WTC11 (cell line): ENCODE results near the gene RP2. TPM values are rescaled to one million over a fixed set of nuclear protein-coding genes. Genes with fewer than 3 reads are reported as not detected.

Experiments
- ATAC-seq: fragments of 200-7000 bp; cut with Tn5 transposase; 2 replicates; pipeline ENCODE4 v1.10.0; 2021; ENCODE audit warnings: mild to moderate bottlenecking, moderate library complexity
- CTCF ChIA-PET: fragments of 300-600 bp; sonication (Branson Sonifier 250); formaldehyde crosslinking; loops from one replicate; lab custom pipeline; 2021; ENCODE audit warnings: antibody characterized with exemption; lab: Charles Lee
- POLR2A ChIA-PET: fragments of 350-600 bp; sonication (Branson Sonifier 250); formaldehyde crosslinking; loops from one replicate; lab custom pipeline; 2021; ENCODE audit warnings: antibody characterized with exemption; lab: Charles Lee
- DNase-seq: peaks from one replicate; pipeline ENCODE4 v3.0.0; 2021; ENCODE audit warnings: low spot score
- H3K27ac Mint-ChIP-seq: 2 replicates; pipeline ENCODE4 v1.8.0; 2021; ENCODE audit warnings: mixed read lengths
- H3K27me3 Mint-ChIP-seq: 2 replicates; pipeline ENCODE4 v1.8.0; 2021; ENCODE audit warnings: low read depth, mild to moderate bottlenecking, moderate library complexity, mixed read lengths
- H3K36me3 Mint-ChIP-seq: 2 replicates; pipeline ENCODE4 v1.8.0; 2021; ENCODE audit warnings: mixed read lengths
- H3K4me1 Mint-ChIP-seq: 2 replicates; pipeline ENCODE4 v1.8.0; 2022; ENCODE audit warnings: mixed read lengths
- H3K4me3 Mint-ChIP-seq: 2 replicates; pipeline ENCODE4 v1.8.0; 2021; ENCODE audit warnings: mild to moderate bottlenecking, moderate library complexity, mixed read lengths
- H3K9me3 Mint-ChIP-seq: 2 replicates; pipeline ENCODE4 v1.8.0; 2021; ENCODE audit warnings: mixed read lengths
- AR ChIP-seq: fragments of 250-450 bp; sonication (Bioruptor Pico); IDR thresholded peaks from 2 replicates; pipeline ENCODE4 v1.9.0; 2021; ENCODE audit warnings: mild to moderate bottlenecking
- ATF1 ChIP-seq: sonication (generic); formaldehyde crosslinking; IDR thresholded peaks from 2 replicates; pipeline ENCODE4 v1.8.1; 2023; ENCODE audit warnings: mild to moderate bottlenecking, moderate library complexity, missing genetic modification reagents
- ERG ChIP-seq: fragments of 250-450 bp; sonication (Bioruptor Pico); IDR thresholded peaks from 2 replicates; pipeline ENCODE4 v1.8.0; 2021; ENCODE audit warnings: mild to moderate bottlenecking
- FOXJ3 ChIP-seq: sonication (generic); formaldehyde crosslinking; IDR thresholded peaks from 2 replicates; pipeline ENCODE4 v1.9.0; 2021; ENCODE audit warnings: missing genetic modification reagents, mild to moderate bottlenecking, borderline replicate concordance
- JAZF1 ChIP-seq: fragments of 250-450 bp; sonication (Bioruptor Pico); IDR thresholded peaks from 2 replicates; pipeline ENCODE4 v1.9.0; 2021; ENCODE audit warnings: moderate library complexity, mild to moderate bottlenecking, inconsistent platforms
- KAT7 ChIP-seq: sonication (generic); formaldehyde crosslinking; IDR thresholded peaks from 2 replicates; pipeline ENCODE4 v1.8.1; 2023; ENCODE audit warnings: missing genetic modification reagents, mild to moderate bottlenecking, borderline replicate concordance
- NFATC4 ChIP-seq: fragments of 250-450 bp; sonication (Bioruptor Pico); IDR thresholded peaks from 2 replicates; pipeline ENCODE4 v1.9.0; 2021; ENCODE audit warnings: mild to moderate bottlenecking
- NFE2L1 ChIP-seq: sonication (generic); formaldehyde crosslinking; IDR thresholded peaks from 2 replicates; pipeline ENCODE4 v1.8.1; 2023; ENCODE audit warnings: missing genetic modification reagents
- NFYB ChIP-seq: sonication (generic); formaldehyde crosslinking; conservative IDR thresholded peaks from 2 replicates; pipeline ENCODE4 v1.8.0; 2022; ENCODE audit warnings: low read depth, missing genetic modification reagents
- NR2C2 ChIP-seq: sonication (generic); formaldehyde crosslinking; IDR thresholded peaks from 2 replicates; pipeline ENCODE4 v1.8.0; 2022; ENCODE audit warnings: mild to moderate bottlenecking, missing genetic modification reagents
- NR3C1 ChIP-seq: sonication (generic); formaldehyde crosslinking; conservative IDR thresholded peaks from 2 replicates; pipeline ENCODE4 v1.8.1; 2023; ENCODE audit warnings: low read depth, mild to moderate bottlenecking, missing genetic modification reagents
- SOX15 ChIP-seq: fragments of 250-450 bp; sonication (Bioruptor Pico); IDR thresholded peaks from 2 replicates; pipeline ENCODE4 v1.9.0; 2021; ENCODE audit warnings: mild to moderate bottlenecking
- TCF7 ChIP-seq: sonication (generic); formaldehyde crosslinking; IDR thresholded peaks from 2 replicates; pipeline ENCODE4 v1.8.0; 2022; ENCODE audit warnings: mild to moderate bottlenecking, low read depth, missing genetic modification reagents, moderate library complexity
- TEAD4 ChIP-seq: sonication (generic); formaldehyde crosslinking; IDR thresholded peaks from 2 replicates; pipeline ENCODE4 v1.8.0; 2022; ENCODE audit warnings: mild to moderate bottlenecking, missing genetic modification reagents
- TP53 ChIP-seq: sonication (generic); formaldehyde crosslinking; IDR thresholded peaks from 2 replicates; pipeline ENCODE4 v1.8.1; 2023; ENCODE audit warnings: mild to moderate bottlenecking, missing genetic modification reagents
- USF1 ChIP-seq: sonication (generic); formaldehyde crosslinking; IDR thresholded peaks from 2 replicates; pipeline ENCODE4 v1.8.0; 2022; ENCODE audit warnings: mild to moderate bottlenecking, missing genetic modification reagents
- ZNF232 ChIP-seq: sonication (generic); formaldehyde crosslinking; IDR thresholded peaks from 2 replicates; pipeline ENCODE4 v1.8.0; 2022; ENCODE audit warnings: mild to moderate bottlenecking, missing genetic modification reagents
- ZNF263 ChIP-seq: sonication (generic); formaldehyde crosslinking; IDR thresholded peaks from 2 replicates; pipeline ENCODE4 v1.8.1; 2022; ENCODE audit warnings: low read depth, mild to moderate bottlenecking, moderate library complexity, missing genetic modification reagents
- total RNA-seq: library from RNA; stranded (reverse); gene quantifications from 3 replicates; pipeline ENCODE4 v1.2.3, GENCODE V29; 2021
- TF ChIP-seq, protein P1 (sequence below): sonication (generic); formaldehyde crosslinking; IDR thresholded peaks from 2 replicates; pipeline ENCODE4 v1.8.0; 2023; ENCODE audit warnings: mild to moderate bottlenecking, missing genetic modification reagents
- TF ChIP-seq, protein P2 (sequence below): sonication (generic); formaldehyde crosslinking; IDR thresholded peaks from 2 replicates; pipeline ENCODE4 v1.8.1; 2023; ENCODE audit warnings: mild to moderate bottlenecking, missing genetic modification reagents, moderate library complexity
- TF ChIP-seq, protein P3 (sequence below): sonication (generic); formaldehyde crosslinking; IDR thresholded peaks from 2 replicates; pipeline ENCODE4 v1.8.1; 2023; ENCODE audit warnings: mild to moderate bottlenecking, moderate library complexity, missing genetic modification reagents

RP2 gene
- total RNA-seq, 1 experiment from 2014 or later = 6.9 TPM

- TF ChIP-seq, protein P1, sequence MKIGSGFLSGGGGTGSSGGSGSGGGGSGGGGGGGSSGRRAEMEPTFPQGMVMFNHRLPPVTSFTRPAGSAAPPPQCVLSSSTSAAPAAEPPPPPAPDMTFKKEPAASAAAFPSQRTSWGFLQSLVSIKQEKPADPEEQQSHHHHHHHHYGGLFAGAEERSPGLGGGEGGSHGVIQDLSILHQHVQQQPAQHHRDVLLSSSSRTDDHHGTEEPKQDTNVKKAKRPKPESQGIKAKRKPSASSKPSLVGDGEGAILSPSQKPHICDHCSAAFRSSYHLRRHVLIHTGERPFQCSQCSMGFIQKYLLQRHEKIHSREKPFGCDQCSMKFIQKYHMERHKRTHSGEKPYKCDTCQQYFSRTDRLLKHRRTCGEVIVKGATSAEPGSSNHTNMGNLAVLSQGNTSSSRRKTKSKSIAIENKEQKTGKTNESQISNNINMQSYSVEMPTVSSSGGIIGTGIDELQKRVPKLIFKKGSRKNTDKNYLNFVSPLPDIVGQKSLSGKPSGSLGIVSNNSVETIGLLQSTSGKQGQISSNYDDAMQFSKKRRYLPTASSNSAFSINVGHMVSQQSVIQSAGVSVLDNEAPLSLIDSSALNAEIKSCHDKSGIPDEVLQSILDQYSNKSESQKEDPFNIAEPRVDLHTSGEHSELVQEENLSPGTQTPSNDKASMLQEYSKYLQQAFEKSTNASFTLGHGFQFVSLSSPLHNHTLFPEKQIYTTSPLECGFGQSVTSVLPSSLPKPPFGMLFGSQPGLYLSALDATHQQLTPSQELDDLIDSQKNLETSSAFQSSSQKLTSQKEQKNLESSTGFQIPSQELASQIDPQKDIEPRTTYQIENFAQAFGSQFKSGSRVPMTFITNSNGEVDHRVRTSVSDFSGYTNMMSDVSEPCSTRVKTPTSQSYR = no peak
- no peak for TF ChIP-seq NR3C1 (CRISPR knock-in tag)
Observed at GRCh38 chrX:46805270-46805669, 31.6 kb upstream of the RP2 start (continued).

DNA sequence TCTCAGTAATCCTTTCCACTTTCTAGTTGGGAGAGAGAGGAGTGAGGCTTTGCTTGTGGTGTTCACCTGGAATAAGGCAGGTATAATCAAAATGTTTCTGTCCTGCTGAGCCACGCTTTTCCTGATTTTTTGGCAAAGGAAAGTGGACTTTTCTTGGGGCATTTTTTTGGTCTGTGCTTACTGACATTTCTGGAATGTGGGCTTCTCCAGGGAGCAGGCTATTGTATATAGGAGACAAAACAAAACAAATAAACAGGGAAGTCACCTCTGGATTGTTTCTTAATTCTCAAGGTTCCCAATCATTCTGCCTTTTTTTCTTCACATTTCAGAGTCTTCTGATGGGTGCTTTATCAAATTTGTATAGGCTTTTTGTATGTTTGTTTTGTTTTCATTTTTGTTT, 25.7 kb upstream of the RP2 start:
- DNase-seq = no peak
- no peaks in the 10 kb centered on the region for H3K9me3 Mint-ChIP-seq
- CTCF ChIA-PET = no interaction called here
- TF ChIP-seq TEAD4 (CRISPR knock-in tag) (no peak), NFE2L1 (CRISPR knock-in tag) (no peak), USF1 (CRISPR knock-in tag) (no peak), ZNF263 (CRISPR knock-in tag) (no peak), FOXJ3 (CRISPR knock-in tag) (no peak), TCF7 (CRISPR knock-in tag) (no peak), NFYB (CRISPR knock-in tag) (no peak), NFATC4 (CRISPR knock-in tag) (no peak), KAT7 (no peak), JAZF1 (CRISPR knock-in tag) (no peak), TP53 (CRISPR knock-in tag) (no peak), NR2C2 (no peak), AR (CRISPR knock-in tag) (no peak), ATF1 (CRISPR knock-in tag) (no peak), ERG (CRISPR knock-in tag) (no peak)
- TF ChIP-seq, protein P2, sequence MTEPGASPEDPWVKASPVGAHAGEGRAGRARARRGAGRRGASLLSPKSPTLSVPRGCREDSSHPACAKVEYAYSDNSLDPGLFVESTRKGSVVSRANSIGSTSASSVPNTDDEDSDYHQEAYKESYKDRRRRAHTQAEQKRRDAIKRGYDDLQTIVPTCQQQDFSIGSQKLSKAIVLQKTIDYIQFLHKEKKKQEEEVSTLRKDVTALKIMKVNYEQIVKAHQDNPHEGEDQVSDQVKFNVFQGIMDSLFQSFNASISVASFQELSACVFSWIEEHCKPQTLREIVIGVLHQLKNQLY (CRISPR knock-in tag) = no peak
- ATAC-seq = no peak
- H3K4me1 Mint-ChIP-seq = peaks cover 8% of the 10 kb centered on the region
- no peak overlapping the region for H3K4me3 Mint-ChIP-seq
- POLR2A ChIA-PET = no interaction called here
- H3K36me3 Mint-ChIP-seq = no peaks in the 10 kb centered on the region
- H3K27me3 Mint-ChIP-seq = no peaks in the 10 kb centered on the region
- H3K27ac Mint-ChIP-seq = no peak overlapping the region

DNA sequence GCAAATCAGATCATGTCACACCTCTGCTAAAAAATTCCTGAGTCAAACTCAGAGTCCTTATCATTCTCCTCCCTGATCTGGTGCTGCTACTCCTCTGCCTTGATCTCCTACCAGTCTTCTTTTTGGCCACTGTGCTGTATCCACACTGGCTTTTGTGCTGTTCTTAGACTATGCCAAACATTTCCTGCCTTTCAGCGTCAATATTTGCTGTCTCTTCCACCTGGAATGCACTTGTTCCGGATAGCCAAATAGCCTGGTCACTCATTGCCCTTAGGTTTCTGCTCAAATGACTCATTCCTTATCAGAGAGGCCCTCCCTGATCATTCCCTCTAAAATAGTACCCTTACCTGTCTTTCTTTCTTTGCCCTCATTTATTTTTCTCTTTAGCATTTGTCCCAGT, 24.4 kb upstream of the RP2 start:
- DNase-seq (no peak), ATAC-seq (no peak)
- no peaks in the 10 kb centered on the region for H3K9me3 Mint-ChIP-seq
- H3K27ac Mint-ChIP-seq = no peak overlapping the region
- ChIA-PET POLR2A (no interaction called here), CTCF (no interaction called here)
- TF ChIP-seq USF1 (CRISPR knock-in tag) = no peak
- no peak for TF ChIP-seq SOX15 (CRISPR knock-in tag)
- no peak for TF ChIP-seq ZNF232 (CRISPR knock-in tag)
- TF ChIP-seq NR3C1 (CRISPR knock-in tag) = no peak
- TF ChIP-seq, protein P3, sequence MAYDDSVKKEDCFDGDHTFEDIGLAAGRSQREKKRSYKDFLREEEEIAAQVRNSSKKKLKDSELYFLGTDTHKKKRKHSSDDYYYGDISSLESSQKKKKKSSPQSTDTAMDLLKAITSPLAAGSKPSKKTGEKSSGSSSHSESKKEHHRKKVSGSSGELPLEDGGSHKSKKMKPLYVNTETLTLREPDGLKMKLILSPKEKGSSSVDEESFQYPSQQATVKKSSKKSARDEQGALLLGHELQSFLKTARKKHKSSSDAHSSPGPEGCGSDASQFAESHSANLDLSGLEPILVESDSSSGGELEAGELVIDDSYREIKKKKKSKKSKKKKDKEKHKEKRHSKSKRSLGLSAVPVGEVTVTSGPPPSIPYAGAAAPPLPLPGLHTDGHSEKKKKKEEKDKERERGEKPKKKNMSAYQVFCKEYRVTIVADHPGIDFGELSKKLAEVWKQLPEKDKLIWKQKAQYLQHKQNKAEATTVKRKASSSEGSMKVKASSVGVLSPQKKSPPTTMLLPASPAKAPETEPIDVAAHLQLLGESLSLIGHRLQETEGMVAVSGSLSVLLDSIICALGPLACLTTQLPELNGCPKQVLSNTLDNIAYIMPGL = no peak
- H3K27me3 Mint-ChIP-seq = no peaks in the 10 kb centered on the region
- H3K36me3 Mint-ChIP-seq = no peaks in the 10 kb centered on the region
- peaks cover 8% of the 10 kb centered on the region for H3K4me1 Mint-ChIP-seq
- H3K4me3 Mint-ChIP-seq = no peak overlapping the region
